Hepatocyte (in vitro differentiated cells): Measurements from ENCODE around the gene HOXA11. TPM values are rescaled to one million over a fixed set of nuclear protein-coding genes. Genes with fewer than 3 reads are reported as not detected.

Experiments
- DNase-seq: peaks from one replicate; pipeline ENCODE4 v3.0.0-alpha.2; 2016; ENCODE audit warnings: low spot score
- H2AFZ ChIP-seq: fragments of 200-600 bp; sonication (generic); 2 replicates; pipeline ENCODE4 v1.6.0; 2016; ENCODE audit warnings: antibody characterized with exemption, mild to moderate bottlenecking
- H3K27ac ChIP-seq: fragments of 200-600 bp; sonication (generic); 2 replicates; pipeline ENCODE4 v1.5.1; 2016; ENCODE audit warnings: mild to moderate bottlenecking
- H3K27me3 ChIP-seq: fragments of 200-600 bp; sonication (generic); 2 replicates; pipeline ENCODE4 v1.6.1; 2016
- H3K36me3 ChIP-seq: fragments of 200-600 bp; sonication (generic); replicated peaks from 2 replicates; pipeline ENCODE4 v1.5.1; 2016; ENCODE audit warnings: low read depth; ENCODE audit not compliant: insufficient read depth
- H3K4me1 ChIP-seq: fragments of 200-600 bp; sonication (generic); 2 replicates; pipeline ENCODE4 v1.5.1; 2016; ENCODE audit warnings: mild to moderate bottlenecking, moderate library complexity; ENCODE audit not compliant: insufficient read depth
- H3K4me2 ChIP-seq: fragments of 200-600 bp; sonication (generic); 2 replicates; pipeline ENCODE4 v1.6.0; 2016
- H3K4me3 ChIP-seq: fragments of 200-600 bp; sonication (generic); 2 replicates; pipeline ENCODE4 v1.5.1; 2016; ENCODE audit warnings: mild to moderate bottlenecking
- H3K79me2 ChIP-seq: fragments of 200-600 bp; sonication (generic); 2 replicates; pipeline ENCODE4 v1.6.0; 2017; ENCODE audit warnings: mild to moderate bottlenecking
- H3K9me2 ChIP-seq: fragments of 200-600 bp; sonication (generic); replicated peaks from 2 replicates; pipeline ENCODE4 v1.6.0; 2017; ENCODE audit warnings: mild to moderate bottlenecking; ENCODE audit not compliant: insufficient read depth
- H3K9me3 ChIP-seq: fragments of 200-600 bp; sonication (generic); 2 replicates; pipeline ENCODE4 v1.5.1; 2016; ENCODE audit warnings: low read depth, mild to moderate bottlenecking
- H4K20me1 ChIP-seq: fragments of 200-600 bp; sonication (generic); 2 replicates; pipeline ENCODE4 v1.6.0; 2016; ENCODE audit warnings: mild to moderate bottlenecking; ENCODE audit not compliant: insufficient read depth, poor library complexity, severe bottlenecking
- EZH2 ChIP-seq: fragments of 200-600 bp; sonication (generic); IDR thresholded peaks from 2 replicates; pipeline ENCODE4 v1.6.1; 2016; ENCODE audit warnings: antibody characterized with exemption, mild to moderate bottlenecking, borderline replicate concordance
- EZH2phosphoT487 ChIP-seq: fragments of 200-600 bp; sonication (generic); IDR thresholded peaks from one replicate; pipeline ENCODE4 v1.6.1; 2018; ENCODE audit warnings: antibody characterized with exemption, mild to moderate bottlenecking, low read depth, moderate library complexity; ENCODE audit not compliant: unreplicated experiment, severe bottlenecking
- WGBS: methylation state at CpG from one replicate; pipeline ENCODE4 v1.1.6; 2016; ENCODE audit warnings: low lambda C conversion rate; ENCODE audit errors: missing lambda C conversion rate; 5-methylcytosine and 5-hydroxymethylcytosine counted together
- polyA plus RNA-seq: library from polyadenylated mRNA; unstranded; fragments of >200 nt; fragmentation: Nextera tagmentation; extraction: Ambion mirVana; gene quantifications from 2 replicates; pipeline ENCODE4 v1.2.1, GENCODE V29; 2016
- total RNA-seq: library from RNA; depleted of rRNA; stranded (reverse); fragments of >200 nt; gene quantifications from 2 replicates; pipeline ENCODE4 v1.2.3, GENCODE V29; 2014
- TF ChIP-seq, protein P1 (sequence below): fragments of 200-600 bp; sonication (generic); IDR thresholded peaks from 2 replicates; pipeline ENCODE4 v1.5.1; 2016; ENCODE audit warnings: antibody characterized with exemption, mild to moderate bottlenecking; ENCODE audit not compliant: poor library complexity

HOXA11 gene
- total and polyA plus RNA-seq, 2 experiments from 2014 or later = 6.4 to 7.6 TPM

DNA sequence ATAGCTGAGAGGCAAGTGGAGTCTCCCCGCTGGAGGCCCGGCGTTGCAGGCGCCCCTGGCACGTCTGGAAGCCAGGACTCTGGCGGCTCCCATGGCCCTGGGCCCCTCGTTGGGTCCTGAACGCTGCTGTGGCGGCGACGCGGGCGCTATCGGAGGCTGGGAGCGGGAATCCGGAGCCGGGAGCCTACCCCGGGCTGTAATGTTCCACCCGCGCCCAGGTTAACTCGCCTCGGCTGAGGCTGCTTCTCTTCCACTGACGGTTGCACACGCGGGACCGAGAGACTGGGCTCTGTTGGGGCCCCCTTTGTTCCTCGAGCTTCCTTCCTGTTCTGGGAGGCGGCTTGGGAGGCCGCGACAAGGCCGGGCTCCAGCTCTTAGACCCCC, 40.3 kb downstream of the HOXA11 start:
- Histone ChIP-seq H2AFZ (no peak overlapping the region), H3K36me3 (no peaks in the 10 kb centered on the region), H3K27ac (no peak overlapping the region), H3K4me1 (peaks cover 13% of the 10 kb centered on the region), H3K79me2 (no peaks in the 10 kb centered on the region), H3K9me2 (no peaks in the 10 kb centered on the region), H3K4me2 (no peak overlapping the region), H3K9me3 (no peaks in the 10 kb centered on the region), H3K27me3 (peaks cover 99% of the 10 kb centered on the region), H3K4me3 (no peak overlapping the region), H4K20me1 (no peaks in the 10 kb centered on the region)
- no peak for TF ChIP-seq EZH2phosphoT487
- TF ChIP-seq EZH2 = peak; percentile 34
- DNase-seq = no peak
- 31% methylated on average over 31 of the region's 31 CpGs for WGBS

DNA sequence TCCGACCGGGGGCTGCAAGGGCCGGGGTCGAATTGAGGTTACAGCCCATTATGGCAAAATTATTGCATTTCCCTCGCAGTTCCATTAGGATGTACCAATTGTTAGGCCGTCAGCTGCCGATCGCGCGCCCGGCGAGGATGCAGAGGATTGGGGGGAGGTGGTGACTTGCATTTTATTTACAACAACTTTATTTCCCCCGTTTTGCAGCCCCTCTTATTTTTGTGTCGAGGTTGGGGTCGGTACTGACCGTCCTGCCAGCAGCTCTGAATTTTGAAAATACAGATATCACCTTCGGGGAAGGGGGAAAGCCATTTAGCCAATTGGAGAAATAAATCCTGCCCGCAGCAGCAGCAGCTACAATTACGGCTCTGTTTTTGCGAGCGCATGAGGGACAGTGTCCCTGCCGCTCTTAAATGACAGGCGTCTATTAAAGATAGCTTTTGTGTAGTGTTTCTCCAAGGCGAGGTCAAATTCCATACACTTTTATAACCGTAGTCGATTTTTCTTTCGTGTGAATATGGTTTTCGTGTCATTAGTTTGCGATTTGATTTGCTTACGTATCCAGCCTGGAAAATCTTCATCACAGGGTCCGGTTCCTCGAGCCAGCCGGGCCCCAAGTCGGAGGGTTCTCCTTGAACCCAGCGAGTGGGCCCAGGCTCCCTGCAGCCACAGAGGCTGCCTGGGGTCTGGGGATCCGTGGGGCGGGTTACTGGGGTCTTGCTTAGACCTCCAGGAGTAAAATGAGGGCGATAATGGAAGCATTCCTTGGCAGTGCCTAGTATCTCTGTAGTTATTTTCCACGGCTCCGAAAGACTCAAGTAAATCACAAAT, 40.9 kb downstream of the HOXA11 start:
- Histone ChIP-seq H3K9me2 (no peaks in the 10 kb centered on the region), H3K79me2 (no peaks in the 10 kb centered on the region), H3K27me3 (peaks cover 99% of the 10 kb centered on the region), H3K4me1 (peaks cover 19% of the 10 kb centered on the region), H3K36me3 (no peaks in the 10 kb centered on the region), H3K4me3 (no peak overlapping the region), H3K4me2 (peak overlapping the region; percentile 96), H4K20me1 (no peaks in the 10 kb centered on the region), H2AFZ (no peak overlapping the region), H3K9me3 (no peaks in the 10 kb centered on the region), H3K27ac (no peak overlapping the region)
- TF ChIP-seq EZH2phosphoT487 = no peak
- TF ChIP-seq EZH2 = no peak
- TF ChIP-seq, protein P1, sequence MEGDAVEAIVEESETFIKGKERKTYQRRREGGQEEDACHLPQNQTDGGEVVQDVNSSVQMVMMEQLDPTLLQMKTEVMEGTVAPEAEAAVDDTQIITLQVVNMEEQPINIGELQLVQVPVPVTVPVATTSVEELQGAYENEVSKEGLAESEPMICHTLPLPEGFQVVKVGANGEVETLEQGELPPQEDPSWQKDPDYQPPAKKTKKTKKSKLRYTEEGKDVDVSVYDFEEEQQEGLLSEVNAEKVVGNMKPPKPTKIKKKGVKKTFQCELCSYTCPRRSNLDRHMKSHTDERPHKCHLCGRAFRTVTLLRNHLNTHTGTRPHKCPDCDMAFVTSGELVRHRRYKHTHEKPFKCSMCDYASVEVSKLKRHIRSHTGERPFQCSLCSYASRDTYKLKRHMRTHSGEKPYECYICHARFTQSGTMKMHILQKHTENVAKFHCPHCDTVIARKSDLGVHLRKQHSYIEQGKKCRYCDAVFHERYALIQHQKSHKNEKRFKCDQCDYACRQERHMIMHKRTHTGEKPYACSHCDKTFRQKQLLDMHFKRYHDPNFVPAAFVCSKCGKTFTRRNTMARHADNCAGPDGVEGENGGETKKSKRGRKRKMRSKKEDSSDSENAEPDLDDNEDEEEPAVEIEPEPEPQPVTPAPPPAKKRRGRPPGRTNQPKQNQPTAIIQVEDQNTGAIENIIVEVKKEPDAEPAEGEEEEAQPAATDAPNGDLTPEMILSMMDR = no peak
- DNase-seq = no peak
- 41% methylated on average over 40 of the region's 40 CpGs for WGBS

DNA sequence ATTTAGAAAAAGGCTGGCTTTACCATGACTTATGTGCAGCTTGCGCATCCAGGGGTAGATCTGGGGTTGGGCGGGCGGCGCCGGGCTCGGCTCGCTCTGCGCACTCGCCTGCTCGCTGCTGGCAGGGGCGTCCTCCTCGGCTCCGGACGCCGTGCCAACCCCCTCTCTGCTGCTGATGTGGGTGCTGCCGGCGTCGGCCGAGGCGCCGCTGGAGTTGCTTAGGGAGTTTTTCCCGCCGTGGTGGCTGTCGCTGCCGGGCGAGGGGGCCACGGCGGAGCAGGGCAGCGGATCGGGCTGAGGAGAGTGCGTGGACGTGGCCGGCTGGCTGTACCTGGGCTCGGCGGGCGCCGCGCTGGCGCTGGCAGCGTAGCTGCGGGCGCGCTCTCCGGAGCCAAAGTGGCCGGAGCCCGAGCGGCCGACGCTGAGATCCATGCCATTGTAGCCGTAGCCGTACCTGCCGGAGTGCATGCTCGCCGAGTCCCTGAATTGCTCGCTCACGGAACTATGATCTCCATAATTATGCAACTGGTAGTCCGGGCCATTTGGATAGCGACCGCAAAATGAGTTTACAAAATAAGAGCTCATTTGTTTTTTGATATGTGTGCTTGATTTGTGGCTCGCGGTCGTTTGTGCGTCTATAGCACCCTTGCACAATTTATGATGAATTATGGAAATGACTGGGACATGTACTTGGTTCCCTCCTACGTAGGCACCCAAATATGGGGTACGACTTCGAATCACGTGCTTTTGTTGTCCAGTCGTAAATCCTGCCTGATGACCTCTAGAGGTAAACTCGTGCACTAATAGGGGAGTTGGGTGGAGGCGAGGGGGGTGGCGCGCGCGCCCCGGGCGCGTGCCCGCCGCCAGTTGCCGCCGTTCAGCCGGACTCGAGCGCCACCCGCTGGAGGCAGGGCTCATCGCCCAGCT, 41.7 kb downstream of the HOXA11 start, which contains the start of gene HOXA5:
HOXA5 (minus strand) TSS at position 659 of the 927 bp plus-strand sequence; CDS start at position 585, 74 bp downstream.
- Histone ChIP-seq H2AFZ (peak within 1 kb of the TSS; percentile 68), H3K9me2 (no peaks in the 10 kb centered on the region), H3K79me2 (no peaks in the 10 kb centered on the region), H4K20me1 (no peaks in the 10 kb centered on the region), H3K4me1 (peaks cover 20% of the 10 kb centered on the region), H3K27ac (no peak within 1 kb of the TSS), H3K36me3 (no peaks in the 10 kb centered on the region), H3K27me3 (peaks cover 99% of the 10 kb centered on the region), H3K4me3 (peak within 1 kb of the TSS; percentile 26), H3K9me3 (no peaks in the 10 kb centered on the region), H3K4me2 (peak within 1 kb of the TSS; percentile 96)
- TF ChIP-seq EZH2 (peak; percentile 79), EZH2phosphoT487 (peak; percentile 3)
- TF ChIP-seq, protein P1 = peak; percentile 56
- 5% methylated on average over 68 of the region's 86 CpGs for WGBS
- DNase-seq = no peak
